Lower leg skin (tissue), 4 donors: ENCODE results near the gene MYRIP. TPM values are rescaled to one million over a fixed set of nuclear protein-coding genes. Genes with fewer than 3 reads are reported as not detected.

Experiments used
- DNase-seq, 2 donors: peaks; one replicate each; pipeline ENCODE4 v3.0.0-alpha.2; 2019; ENCODE audit warnings: low spot score in 2 of 2
- H3K4me3 ChIP-seq: fragments of 200-600 bp; sonication (generic); 2 replicates; pipeline ENCODE4 v1.5.1; 2017; ENCODE audit warnings: mild to moderate bottlenecking, low read depth; ENCODE audit not compliant: poor library complexity, severe bottlenecking
- CTCF ChIP-seq, 3 donors: fragments of 450-650 bp; IDR thresholded peaks; one replicate each; pipeline ENCODE4 v1.5.1; 2016; ENCODE audit warnings: antibody characterized with exemption in 3 of 3, mild to moderate bottlenecking in 3 of 3, moderate library complexity in 2 of 3
- POLR2A ChIP-seq, 2 donors: fragments of 450-650 bp; IDR thresholded peaks; one replicate each; pipeline ENCODE4 v1.6.1; 2016 to 2017; ENCODE audit warnings: antibody characterized with exemption in 2 of 2, mild to moderate bottlenecking in 1 of 2, moderate library complexity in 1 of 2
- WGBS, 2 donors: methylation state at CpG; one replicate each; pipeline ENCODE4 v1.1.5; 2018; 5-methylcytosine and 5-hydroxymethylcytosine counted together
- intact Hi-C: fragments of 100-400 bp; cut with DNase I; formaldehyde crosslinking; loops from one replicate; pipeline ENCODE4 v1.15.0; 2023; ENCODE audit warnings: low total_unique reads
- total RNA-seq, 4 donors: library from RNA; depleted of rRNA; stranded (reverse); fragments of >200 nt; gene quantifications; one replicate each; pipeline ENCODE4 v1.1.0, GENCODE V29; 2016

Gene MYRIP
- total RNA-seq, 4 donors from 2014 or later, result 1.2 to 2.9 (median 1.5) TPM

- TF ChIP-seq CTCF (IDR thresholded peaks at IDR 0.05), result no peak
- no peak for TF ChIP-seq POLR2A (IDR thresholded peaks at IDR 0.05)
- intact Hi-C loops, result no loop called here
- DNase-seq, result no peak
- H3K4me3 ChIP-seq, result no peak overlapping the region
- WGBS, 2 donors, result 45 to 48% methylated on average over 2 of the region's 2 CpGs
These were observed 118.1 kb downstream of the MYRIP start for GRCh38 chr3:39927479-39927878.

- intact Hi-C loops, result no loop called here
- 23 to 27% methylated on average over 1 of the region's 1 CpG for WGBS, 2 donors
- H3K4me3 ChIP-seq, result no peak overlapping the region
- no peak for DNase-seq
- no peak for TF ChIP-seq POLR2A (IDR thresholded peaks at IDR 0.05)
- TF ChIP-seq CTCF (IDR thresholded peaks at IDR 0.05), result no peak
These were observed 124.7 kb downstream of the MYRIP start for GRCh38 chr3:39933986-39934693.

GRCh38 chr3:39934696-39935095 lies 125.3 kb downstream of the MYRIP start:
- 54 to 64% methylated on average over 5 of the region's 5 CpGs for WGBS, 2 donors
- DNase-seq, result no peak
- intact Hi-C loops, result no loop called here
- TF ChIP-seq POLR2A (IDR thresholded peaks at IDR 0.05), result no peak
- H3K4me3 ChIP-seq, result no peak overlapping the region

GRCh38 chr3:39935261-39935660 lies 125.9 kb downstream of the MYRIP start:
- intact Hi-C loops, result no loop called here
- no peak overlapping the region for H3K4me3 ChIP-seq
- TF ChIP-seq CTCF (IDR thresholded peaks at IDR 0.05), result no peak
- TF ChIP-seq POLR2A (IDR thresholded peaks at IDR 0.05), result no peak
- DNase-seq, result no peak
- WGBS, 2 donors, result 37 to 52% methylated on average over 1 of the region's 1 CpG

GRCh38 chr3:39936848-39937247 lies 127.4 kb downstream of the MYRIP start:
- 78 to 91% methylated on average over 1 of the region's 1 CpG for WGBS, 2 donors
- no peak for DNase-seq
- TF ChIP-seq CTCF (IDR thresholded peaks at IDR 0.05) (no peak), POLR2A (IDR thresholded peaks at IDR 0.05) (no peak)
- H3K4me3 ChIP-seq, result no peak overlapping the region
- intact Hi-C loops, result no loop called here

GRCh38 chr3:39937315-39937714 lies 127.9 kb downstream of the MYRIP start:
- intact Hi-C loops, result no loop called here
- TF ChIP-seq POLR2A (IDR thresholded peaks at IDR 0.05), result no peak
- no peak for TF ChIP-seq CTCF (IDR thresholded peaks at IDR 0.05)
- no peak overlapping the region for H3K4me3 ChIP-seq
- no peak for DNase-seq
